ENCODE data around the gene AMT. TPM values are rescaled to one million over a fixed set of nuclear protein-coding genes. Genes with fewer than 3 reads are reported as not detected.

AMT gene
- total and polyA plus RNA-seq, 2 of the 13 experiments (the other 11 are each of a cell fraction or from before 2014, with no cell fraction given): 35.3 to 59.0 TPM

- TF ChIP-seq ZXDC (CRISPR knock-in tag; IDR thresholded peaks at IDR 0.05) (peak; percentile 3; the same call in 1 of the 2 replicates), ZSCAN29 (CRISPR knock-in tag; conservative IDR thresholded peaks at IDR 0.05) (0 out of 2 replicates have a peak, but pooled peaks have one; percentile 32), ARID3A (IDR thresholded peaks at IDR 0.05; ENCODE audit: low read depth, low read length) (no peak), ELK4 (CRISPR knock-in tag; IDR thresholded peaks at IDR 0.05; ENCODE audit: borderline replicate concordance) (no peak), STAG1 (CRISPR knock-in tag; IDR thresholded peaks at IDR 0.05) (no peak), AFF4 (CRISPR knock-in tag; IDR thresholded peaks at IDR 0.05) (no peak), SP4 (CRISPR knock-in tag; IDR thresholded peaks at IDR 0.05) (no peak), SP1 (IDR thresholded peaks at IDR 0.05) (no peak), SP1 (CRISPR knock-in tag; IDR thresholded peaks at IDR 0.05) (no peak), ELF1 (CRISPR knock-in tag; IDR thresholded peaks at IDR 0.05) (no peak), ZNF577 (CRISPR knock-in tag; IDR thresholded peaks at IDR 0.05; ENCODE audit: borderline replicate concordance, low read depth) (no peak), CTCF (CRISPR knock-in tag; IDR thresholded peaks at IDR 0.05) (no peak), CEBPB (IDR thresholded peaks at IDR 0.05; ENCODE audit: borderline replicate concordance, low read depth, low read length) (no peak), FLYWCH1 (CRISPR knock-in tag; IDR thresholded peaks at IDR 0.05) (0 out of 2 replicates have a peak, but pooled peaks have one; percentile 62), ZNF639 (CRISPR knock-in tag; conservative IDR thresholded peaks at IDR 0.05) (0 out of 2 replicates have a peak, but pooled peaks have one; percentile 34)
Measured at GRCh38 chr3:49469037-49469935, 47.0 kb upstream of the AMT start (continued).

All from HepG2 (cell line).